Measurements from ENCODE around the gene GPC5.

DNA sequence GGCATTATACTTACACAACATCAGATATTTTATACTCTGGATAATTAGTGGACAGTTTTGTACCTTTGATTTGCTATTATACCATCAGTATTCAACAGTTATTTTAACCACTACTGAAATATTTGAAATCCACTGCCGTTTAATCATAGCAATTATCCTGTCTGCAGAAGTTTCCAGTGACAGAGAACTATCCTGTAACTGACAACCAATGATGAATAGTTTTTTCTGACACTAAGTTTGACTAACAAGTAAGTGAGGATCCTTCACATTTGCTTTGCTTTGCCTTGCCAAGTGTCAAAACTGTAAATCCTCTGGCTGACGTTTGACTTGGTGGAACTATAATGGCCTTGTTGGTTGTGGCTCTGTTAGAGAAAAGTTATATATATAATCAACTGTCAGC lies 410.7 kb downstream of the GPC5 start:
- no peak for TF ChIP-seq JUN (IDR thresholded peaks at IDR 0.05; ENCODE audit: borderline replicate concordance, insufficient read depth, insufficient read length, low read depth)
- TF ChIP-seq, protein P1, sequence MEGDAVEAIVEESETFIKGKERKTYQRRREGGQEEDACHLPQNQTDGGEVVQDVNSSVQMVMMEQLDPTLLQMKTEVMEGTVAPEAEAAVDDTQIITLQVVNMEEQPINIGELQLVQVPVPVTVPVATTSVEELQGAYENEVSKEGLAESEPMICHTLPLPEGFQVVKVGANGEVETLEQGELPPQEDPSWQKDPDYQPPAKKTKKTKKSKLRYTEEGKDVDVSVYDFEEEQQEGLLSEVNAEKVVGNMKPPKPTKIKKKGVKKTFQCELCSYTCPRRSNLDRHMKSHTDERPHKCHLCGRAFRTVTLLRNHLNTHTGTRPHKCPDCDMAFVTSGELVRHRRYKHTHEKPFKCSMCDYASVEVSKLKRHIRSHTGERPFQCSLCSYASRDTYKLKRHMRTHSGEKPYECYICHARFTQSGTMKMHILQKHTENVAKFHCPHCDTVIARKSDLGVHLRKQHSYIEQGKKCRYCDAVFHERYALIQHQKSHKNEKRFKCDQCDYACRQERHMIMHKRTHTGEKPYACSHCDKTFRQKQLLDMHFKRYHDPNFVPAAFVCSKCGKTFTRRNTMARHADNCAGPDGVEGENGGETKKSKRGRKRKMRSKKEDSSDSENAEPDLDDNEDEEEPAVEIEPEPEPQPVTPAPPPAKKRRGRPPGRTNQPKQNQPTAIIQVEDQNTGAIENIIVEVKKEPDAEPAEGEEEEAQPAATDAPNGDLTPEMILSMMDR (IDR thresholded peaks at IDR 0.05; ENCODE audit: extremely low read depth in 1 of 2, insufficient read depth in 1 of 2, low read depth in 1 of 2, low read length in 2 of 2) = no peak

Data from endothelial cell of umbilical vein (primary cell).